ENCODE results near the gene GPD1.

Gene GPD1

DNA sequence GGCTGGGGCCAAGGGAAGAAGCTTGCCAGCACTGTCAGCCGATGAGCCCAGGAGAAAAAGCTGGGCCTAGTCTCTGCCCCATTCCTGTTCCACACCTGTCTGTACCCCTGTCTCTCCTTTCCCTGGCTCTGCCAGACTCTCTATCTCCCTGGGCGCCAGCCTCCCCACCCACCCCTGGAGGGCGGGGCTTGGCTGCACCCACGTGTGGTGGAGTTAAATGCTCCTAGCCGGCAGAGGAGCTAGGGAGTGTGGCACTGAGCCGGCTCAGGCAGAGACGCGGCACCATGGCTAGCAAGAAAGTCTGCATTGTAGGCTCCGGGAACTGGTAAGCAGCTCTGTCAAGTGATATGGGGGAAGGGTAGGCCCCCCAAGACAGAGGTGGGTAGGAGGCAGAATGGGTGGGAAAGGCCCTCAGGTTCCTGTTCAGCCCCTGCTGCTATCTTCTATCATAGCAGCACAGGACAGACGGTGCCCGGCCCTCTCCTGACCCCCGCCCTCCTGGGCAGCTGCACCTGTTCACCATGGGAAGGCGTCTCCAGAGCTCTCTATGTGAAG is at the start of gene GPD1:
GPD1 (plus strand) TSS at position 242 of the 555 bp plus-strand sequence; CDS start at position 285, 43 bp downstream.
- DNase-seq (ENCODE audit: low read depth), result peak; percentile 12

DNA sequence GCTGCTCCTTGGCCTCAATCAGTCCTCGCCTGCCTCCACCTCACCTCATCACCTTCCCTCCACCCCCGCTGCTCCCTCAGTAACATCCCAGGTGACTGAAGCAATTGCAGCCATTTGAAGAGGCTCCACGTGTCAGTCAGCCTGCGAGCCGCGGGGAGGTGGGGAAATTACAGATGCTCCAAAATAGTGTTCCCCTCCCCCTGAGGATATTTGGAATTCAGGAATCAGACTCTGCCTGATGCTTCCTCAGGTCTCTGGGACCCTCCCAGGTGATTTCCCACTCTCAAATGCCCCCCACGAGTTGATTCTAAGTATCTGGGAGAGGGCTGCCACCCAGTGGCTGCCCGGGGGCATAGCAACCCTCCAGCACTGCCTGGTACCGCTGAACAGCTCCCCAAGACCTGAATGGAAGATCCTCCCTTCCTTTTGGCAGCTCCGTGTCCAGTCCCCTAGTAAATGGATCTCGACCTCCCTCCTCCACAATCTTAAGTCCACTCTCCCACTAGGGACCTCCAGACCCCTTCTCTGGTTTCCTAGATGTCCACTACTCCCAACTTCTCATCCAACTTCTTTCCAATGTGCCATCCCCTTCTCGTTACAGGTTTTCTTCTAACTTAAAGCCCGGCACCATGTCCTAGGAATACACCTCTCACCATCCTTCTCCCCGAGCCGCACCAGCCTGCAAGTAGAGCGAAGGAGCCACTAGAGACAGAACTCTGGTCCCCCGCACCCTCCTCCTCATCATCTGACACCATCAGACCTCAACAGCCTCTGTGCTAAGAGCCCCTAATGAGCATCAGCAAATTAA is 47.8 kb upstream of the GPD1 start:
- DNase-seq (ENCODE audit: low read depth), result no peak

DNA sequence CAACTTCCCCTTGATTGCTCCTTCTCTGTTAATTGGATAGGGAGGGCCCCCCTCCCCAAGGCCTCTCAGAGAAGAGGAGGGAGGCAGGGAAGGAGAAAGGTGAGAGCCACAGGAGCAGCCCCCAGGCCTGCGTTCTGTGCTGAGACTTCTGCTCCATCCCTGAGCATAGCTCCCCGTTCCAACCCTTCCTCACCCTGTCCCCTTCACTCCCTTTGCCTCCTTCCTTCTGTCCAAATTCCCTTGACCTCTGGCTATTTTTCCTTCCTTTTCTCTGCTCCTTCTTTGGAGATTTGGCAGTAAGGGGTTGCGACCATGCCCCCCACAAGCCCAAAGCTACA is 47.2 kb upstream of the GPD1 start:
- no peak for DNase-seq (ENCODE audit: low read depth)

DNA sequence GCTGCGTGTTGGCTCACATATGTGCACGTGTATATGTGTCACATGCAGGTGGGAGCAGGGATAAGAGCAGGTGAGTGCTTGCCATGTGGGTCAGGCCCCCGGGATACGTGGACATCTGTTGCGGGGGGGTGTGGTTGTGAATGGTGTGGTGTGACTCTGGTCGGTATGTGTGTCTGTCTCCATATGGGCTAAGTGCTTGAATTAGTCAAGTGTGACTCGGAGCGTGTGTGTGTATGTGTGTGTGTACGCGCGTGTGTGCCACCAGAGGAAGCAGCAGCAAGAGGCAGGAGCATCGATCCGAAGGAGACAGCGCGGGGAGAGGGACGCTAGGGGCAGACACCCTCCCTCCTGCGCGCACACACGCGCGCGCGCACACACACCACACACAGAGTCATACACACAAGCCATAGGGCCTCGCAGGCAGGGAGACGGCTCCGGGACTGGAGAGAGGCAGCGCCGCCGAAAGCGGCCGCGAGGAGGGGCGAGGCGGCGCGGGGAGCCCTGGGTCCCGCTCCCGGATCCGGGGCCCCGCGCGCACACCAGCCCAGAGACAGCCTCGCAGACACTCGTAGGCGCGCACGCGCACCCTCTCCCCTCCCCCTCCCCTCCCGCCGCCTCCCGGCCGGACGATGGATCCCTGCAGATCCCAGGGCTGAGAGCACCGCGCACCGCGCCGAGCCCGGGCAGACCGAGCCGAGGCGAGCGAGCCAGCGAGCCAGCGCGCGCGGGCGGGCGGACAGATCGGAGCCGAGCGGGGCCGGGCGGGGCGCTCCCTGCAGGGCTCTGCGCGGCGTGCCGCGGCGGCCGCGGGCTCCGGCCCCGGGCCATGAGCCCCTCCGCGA is 46.6 kb upstream of the GPD1 start, which contains the start of gene ASIC1:
ASIC1 (plus strand) TSS at position 597 of the 842 bp plus-strand sequence. CDS start 1,171 bp downstream, outside the sequence.
- peak; percentile 67 for DNase-seq (ENCODE audit: low read depth)

DNA sequence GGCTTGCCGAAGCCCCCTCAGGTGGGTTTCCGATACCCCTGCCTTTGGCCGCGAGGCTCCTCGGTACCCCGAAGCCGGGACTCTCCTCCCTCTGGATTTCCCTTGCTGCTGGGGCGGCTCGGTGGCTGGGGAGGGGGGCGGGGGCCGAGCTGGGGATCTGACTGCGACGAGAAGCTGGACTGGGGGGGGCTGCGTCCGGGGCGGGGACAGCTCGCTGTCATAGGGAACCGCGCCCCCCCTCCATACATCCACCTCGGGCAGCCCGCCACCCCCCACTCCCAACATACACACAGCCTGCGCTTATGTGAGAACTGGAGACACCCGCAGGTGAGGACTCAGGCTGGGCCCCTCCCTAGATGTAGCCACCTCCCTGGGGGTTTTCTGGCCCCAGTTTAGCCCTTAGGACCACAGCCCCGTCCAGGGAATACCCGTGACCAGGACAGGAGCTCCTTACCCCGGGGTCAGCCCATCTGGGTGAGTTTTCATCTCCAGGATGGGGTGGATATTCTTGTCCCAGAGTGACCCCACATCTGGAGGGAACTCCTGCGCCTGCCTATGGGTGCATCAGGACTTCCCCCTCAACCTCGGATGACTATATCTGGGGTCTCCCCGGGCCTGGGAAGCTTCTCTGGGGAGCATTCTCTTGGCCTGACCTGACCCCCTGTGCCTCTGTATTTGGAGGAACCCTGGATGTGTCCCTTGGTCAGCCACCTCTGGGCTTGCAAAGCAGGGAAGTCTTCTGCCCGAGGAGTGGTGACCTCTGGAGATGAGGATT is 45.7 kb upstream of the GPD1 start:
- DNase-seq (ENCODE audit: low read depth), result no peak

DNA sequence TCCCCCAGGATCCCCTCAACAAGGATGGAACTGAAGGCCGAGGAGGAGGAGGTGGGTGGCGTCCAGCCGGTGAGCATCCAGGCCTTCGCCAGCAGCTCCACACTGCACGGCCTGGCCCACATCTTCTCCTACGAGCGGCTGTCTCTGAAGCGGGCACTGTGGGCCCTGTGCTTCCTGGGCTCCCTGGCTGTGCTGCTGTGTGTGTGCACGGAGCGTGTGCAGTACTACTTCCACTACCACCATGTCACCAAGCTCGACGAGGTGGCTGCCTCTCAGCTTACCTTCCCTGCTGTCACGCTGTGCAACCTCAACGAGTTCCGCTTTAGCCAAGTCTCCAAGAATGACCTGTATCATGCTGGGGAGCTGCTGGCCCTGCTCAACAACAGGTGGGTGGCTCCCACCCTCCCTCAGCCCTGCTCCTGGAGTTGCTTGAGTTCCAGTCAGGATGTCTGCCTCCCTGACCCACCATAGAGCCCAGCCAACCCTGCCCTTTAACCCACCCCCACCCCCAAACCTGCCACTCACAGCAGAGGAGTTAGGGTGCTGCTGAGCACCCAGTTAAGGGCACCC is 45.0 kb upstream of the GPD1 start:
- no peak for DNase-seq (ENCODE audit: low read depth)

DNA sequence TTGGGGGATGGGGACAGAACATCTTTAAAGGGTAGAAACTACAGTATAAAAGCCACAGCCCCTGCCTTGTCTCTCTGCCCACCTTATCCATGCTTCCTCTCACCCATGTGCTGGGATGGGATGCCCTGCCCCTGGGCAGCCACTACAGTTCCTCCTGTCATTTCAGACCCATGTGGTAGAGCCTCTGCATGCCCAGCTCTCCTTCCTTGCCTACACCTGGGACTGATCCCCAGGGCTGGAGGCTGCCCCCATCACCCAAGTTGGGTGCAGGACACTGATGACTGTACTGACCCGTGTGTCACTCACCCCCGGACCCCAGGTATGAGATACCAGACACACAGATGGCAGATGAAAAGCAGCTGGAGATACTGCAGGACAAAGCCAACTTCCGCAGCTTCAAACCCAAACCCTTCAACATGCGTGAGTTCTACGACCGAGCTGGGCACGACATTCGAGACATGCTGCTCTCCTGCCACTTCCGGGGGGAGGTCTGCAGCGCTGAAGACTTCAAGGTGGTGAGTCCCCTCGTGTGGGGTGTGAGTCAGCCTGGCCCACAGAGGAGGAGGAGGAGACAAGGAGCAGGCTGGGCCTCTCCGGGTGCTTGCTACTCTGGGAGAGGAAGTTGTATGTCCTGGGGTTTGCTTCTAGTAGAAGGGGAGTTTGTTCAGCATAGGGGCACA is 44.2 kb upstream of the GPD1 start:
- no peak for DNase-seq (ENCODE audit: low read depth)

DNA sequence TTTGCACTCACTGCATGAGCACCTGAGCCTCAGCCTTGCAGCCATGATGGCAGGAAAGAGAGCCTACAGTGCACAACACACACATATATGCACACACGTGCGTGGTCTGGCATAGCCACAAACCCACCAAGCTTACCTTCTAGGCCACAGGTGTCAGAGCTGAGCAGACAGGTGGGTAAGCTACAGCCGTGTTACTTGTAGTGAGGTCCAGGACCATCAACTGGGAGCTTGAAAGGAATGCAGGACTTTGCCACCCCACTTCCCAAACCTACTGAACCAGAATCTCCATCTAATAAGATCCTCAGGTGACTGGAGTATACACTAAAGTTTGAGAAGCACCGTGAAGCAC is 43.7 kb upstream of the GPD1 start:
- no peak for DNase-seq (ENCODE audit: low read depth)

DNA sequence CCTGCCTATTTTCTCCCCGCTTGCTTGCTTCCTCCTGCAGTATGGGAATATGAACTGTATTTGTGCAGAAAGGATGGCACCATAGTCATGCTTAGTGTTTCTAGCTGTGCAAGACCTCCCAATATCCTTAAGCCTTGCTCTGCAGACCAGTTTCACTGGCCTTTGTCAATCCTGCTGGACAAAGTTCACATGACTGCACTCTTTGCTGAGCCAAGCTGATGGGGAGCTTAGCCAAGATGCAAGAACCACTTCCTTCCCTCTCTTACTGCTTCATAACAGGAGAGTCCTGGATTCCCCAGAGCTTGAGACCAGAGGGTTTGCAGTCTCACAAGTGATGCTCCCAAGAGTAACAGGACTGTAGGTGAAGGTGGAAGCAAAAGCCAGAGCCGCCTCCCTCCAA is 42.6 kb upstream of the GPD1 start:
- DNase-seq (ENCODE audit: low read depth), result peak; percentile 28

DNA sequence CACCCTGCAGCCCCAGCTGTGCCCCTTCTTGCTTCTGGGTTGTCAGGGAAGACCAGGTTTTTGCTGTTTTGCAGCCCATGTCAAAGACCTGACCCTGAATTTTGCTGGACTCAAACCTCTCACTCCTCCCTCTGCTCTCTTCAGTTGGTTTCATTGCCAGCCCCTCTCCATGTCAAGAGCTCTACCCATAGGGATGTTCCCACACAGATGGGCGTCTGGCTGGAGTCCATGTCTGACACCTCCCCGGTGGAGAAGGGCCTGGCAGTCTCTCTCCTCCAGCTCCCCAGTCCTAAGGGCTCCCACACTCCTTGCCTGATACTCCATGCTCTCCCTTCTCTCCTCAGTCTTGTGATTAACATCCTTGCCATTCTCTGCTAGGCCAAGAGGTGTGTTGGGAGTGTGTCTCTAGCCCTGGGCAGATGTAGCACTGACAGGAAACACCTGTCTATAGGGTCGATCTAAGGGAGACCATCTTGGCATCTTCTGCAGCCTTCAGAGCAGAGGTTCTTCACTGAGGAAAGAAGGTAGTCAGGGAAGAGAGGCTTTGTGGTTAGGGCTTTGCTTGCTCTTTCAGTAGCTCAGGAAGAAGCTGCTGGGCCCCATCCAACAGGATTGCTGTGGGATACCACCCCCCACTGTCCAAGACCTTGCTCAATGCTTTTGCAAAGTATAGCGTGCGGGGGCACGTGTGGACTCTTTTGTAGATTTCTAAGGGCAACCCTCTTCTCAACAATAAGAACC is 41.7 kb upstream of the GPD1 start:
- no peak for DNase-seq (ENCODE audit: low read depth)

DNA sequence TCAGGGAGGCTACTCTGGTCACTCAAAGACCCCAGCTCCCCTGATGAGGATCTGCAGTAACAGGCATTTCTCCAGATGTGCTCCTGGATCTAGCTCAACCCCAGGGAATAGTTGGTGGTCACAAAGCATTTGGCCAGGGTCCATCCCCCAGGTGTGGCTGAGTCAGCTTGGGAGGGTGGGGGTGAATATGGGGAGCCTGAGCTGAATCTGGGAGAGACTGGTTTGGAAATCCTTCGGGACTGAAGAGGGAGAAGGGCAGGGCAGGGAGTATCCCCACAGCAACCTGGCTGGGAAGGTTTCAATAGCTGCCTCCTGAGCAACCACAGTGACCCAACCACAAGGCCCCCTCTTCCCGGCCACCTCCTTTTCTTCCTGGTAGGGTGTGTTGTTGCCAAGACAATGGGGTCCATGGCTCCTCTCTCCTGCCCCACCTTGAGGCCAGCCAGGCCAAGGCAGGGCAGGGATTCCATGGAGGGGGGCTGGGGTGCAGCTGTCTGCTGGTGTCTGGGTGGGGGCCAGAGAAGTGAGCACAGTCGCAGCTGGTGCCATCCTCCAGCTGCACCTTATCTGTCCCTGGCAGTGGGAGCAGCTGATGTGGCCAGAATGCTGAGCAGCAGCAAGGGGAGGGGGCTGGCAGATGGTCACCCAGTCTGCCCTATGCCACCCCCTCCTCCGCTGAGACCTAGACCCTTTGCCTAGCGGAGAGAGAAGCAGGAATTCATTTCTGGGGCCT is 40.9 kb upstream of the GPD1 start:
- DNase-seq (ENCODE audit: low read depth), result no peak

DNA sequence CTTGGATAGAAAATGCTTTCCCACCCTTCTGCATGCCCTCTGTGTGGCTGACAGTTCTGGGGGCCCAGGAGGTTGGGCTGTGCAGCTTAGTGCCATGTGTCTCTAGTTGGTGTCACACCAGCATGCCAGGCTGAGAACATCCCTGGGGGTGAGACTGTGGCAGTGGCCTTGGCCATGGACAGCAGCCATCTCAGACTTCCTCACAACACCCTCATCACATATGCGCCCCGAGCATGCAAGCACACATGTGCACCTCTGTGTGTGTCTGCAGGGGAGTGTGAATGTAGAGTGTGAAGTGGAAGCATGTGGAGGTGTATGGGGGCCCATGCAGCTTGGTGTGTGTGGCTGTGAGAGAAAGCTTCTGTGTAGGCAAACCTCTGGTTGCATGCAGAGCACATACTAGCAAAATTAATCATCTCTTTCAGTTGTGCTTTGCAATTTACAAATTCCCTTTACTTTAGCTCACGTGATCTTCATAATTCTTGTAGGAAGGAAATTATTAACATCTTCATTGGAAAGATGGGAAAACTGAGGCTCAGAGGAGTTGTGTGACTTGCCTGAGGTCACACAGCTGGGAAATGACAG is 38.0 kb upstream of the GPD1 start:
- DNase-seq (ENCODE audit: low read depth), result no peak

DNA sequence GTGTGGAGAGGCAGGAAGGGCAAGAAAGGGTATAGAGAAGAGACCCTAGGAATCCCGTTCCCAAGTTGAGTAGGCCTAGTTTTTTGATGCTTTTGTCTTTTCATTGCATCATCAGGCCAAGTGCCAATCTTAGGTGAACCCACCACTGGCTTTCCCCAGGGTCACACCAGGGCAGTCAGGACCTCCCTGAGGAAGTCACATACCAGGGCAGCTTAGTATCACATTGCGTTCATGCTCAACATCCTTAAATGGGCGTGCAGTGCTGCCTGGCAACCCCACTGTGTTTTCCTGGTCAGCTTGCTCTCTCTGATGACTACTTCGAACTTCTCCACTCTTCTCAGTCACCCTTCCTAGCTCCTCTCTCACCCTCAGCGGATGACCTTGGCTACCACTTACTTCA is 37.4 kb upstream of the GPD1 start:
- peak; percentile 76 for DNase-seq (ENCODE audit: low read depth)

DNA sequence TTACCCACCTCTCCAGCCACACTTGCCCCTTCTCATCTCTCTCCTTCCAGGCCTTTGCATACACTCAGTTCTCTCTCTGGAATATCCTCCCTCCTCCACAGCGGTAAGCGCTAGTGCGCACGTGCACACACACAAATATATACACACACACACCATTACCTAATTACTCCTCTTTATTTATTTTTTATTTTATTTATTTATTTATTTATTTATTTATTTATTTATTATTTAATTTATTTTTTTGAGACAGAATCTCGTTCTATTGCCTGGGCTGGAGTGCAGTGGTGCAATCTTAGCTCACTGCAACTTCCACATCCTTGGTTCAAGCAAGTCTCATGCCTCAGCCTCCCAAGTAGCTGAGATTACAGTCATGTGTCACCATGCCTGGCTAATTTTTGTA is 34.7 kb upstream of the GPD1 start:
- DNase-seq (ENCODE audit: low read depth), result no peak

DNA sequence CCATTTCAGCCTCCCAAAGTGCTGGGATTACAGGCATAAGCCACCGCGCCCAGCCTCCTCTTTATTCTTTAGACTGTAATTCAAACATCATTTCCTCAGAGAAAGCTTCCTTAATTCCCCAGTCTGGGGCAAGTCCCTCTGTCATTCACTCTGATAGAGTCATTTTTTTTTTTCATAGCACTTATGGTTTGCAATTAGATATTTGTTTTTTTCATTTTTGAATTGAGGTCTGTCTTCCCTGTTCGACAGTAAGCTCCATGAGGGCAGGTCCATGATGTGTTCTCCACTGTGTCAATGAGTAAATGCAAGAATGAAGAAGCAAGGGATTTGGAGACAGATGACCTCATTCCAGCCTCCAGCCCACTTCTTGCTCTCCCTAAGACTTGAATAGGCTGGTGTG is 34.3 kb upstream of the GPD1 start:
- DNase-seq (ENCODE audit: low read depth), result no peak

DNA sequence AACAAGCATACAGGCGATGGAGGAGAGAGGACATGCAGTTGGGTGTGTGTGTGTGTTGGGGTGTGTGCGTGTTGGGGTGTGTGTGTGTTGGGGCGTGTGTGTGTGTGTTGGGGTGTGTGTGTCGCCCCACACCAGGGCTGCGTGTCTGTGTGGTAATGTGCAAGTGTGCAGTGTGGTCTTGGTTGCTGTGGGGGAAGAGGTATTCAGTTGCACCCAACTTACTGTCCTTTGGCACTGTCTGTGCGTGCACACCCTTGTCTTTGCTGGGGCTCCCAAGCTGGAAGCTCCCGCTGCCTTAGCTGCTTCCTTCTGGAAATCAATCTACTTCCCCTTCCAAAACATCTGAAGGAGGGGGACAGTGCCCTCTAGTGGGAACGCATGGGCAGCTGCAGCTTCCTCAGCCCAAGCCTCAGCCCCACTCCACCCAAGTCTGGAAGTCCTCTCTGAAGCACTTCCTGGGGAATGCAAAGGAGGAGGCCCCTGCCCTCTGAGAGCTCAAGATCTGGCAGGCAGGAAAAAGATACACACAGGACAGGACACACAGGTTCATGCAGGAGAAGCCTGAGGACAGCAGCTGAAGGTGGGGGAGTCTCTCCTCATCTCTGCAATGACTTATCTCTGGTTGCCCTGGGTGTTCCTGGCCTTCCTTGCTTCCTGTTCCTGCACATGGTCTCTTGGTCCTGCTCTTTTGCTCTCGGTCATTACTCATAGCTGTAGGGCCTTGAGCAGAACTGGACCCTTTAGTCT is 33.3 kb upstream of the GPD1 start:
- DNase-seq (ENCODE audit: low read depth), result peak; percentile 78

DNA sequence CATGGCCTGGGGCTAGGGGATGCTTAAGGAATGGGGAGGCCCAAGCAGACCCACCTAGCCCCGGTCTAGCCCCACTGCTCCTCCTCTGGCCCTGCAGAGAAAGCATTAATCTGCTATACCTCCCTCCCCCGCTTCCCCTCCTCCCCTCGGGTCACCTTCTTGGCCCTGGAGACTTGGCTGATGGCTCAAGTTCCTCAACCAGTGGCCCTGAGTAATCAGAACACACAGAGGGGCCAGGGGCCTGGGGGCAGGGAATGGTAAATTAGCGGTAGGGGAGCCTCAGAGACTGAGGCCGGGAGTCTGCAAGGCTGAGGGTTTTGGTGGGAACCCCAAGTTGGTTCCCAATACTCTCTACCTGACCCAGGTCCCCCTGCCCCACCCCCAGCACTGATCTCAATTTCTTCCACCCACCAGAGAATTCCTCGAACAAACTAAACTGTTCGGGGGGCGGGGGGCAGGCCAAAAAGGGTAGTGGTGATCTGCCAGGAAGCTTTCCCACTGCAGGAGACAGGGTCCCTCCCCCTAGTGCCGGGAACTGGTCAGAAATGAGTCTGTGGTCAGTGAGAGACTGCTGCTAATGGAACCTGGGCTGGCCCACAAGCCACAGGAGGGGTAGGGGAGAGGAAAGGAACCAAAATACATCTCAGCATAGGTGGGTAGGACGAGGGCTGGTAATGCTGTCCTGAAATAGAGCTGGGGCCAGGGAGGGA is 31.5 kb upstream of the GPD1 start:
- no peak for DNase-seq (ENCODE audit: low read depth)

DNA sequence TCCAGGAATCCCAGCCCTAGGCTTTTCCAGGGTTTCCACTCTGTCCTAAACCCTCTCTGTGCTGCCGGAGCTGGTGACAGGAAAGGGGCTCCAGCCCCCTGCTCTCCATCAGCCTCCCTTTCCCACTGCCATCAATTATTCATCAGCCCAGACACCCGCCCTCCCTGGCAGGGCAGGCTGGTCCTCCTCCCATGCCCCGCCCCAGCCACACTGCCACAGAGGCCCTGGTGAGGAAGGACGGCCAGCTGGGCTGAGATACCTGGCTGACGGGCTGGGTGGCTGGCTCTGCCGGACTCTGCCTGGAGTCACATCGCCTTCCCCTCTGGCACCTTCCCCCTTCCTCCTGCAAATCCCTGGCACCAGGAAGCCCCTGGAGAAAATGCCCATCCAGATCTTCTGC is 30.6 kb upstream of the GPD1 start:
- DNase-seq (ENCODE audit: low read depth), result no peak
